HG02970 (cell line): Measurements from ENCODE around the gene TTC22.
A peak's percentile ranks its signal among the peaks of the same experiment; 100 is the strongest.
"Not testable (repeated sequence)": the region's sequence is repeated elsewhere in the genome, so short reads cannot be mapped to it uniquely, and the experiment has no call there.

Experiments used
- ATAC-seq: cut with Tn5 transposase; IDR thresholded peaks from one replicate; pipeline ENCODE4 v1.9.1; 2021; ENCODE audit warnings: mild to moderate bottlenecking, moderate library complexity, moderate number of reproducible peaks; ENCODE audit not compliant: unreplicated experiment, low FRiP score

TTC22 gene

DNA sequence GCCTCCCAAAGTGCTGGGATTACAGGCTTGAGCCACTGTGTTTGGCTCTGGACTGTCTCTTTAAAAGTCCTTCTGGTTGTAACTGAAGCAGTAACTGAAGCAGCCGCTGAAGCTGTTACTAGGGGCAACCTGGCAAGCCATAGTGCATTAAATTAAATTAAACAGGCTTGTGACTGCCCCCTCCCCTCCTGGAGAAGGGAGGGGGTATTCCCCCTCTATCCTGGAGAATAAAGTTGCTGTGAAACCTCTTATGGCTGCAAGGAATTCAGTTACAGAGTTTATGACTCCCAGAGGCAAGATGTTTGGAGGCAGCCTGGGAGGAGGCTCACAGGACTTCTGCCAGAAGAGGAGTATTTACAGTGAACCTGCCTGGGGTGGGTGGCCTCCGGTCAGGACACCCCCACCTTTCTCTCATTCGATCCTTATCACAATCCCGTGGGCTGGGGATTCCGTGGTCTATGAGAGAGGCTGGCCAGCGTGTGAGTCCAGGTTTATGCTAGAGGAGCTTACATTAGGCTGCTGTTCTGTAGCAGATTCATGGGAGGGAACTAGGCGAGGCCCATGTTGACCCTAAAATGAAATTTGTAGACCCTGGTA is 8.3 kb downstream of the TTC22 start:
- no peak for ATAC-seq

DNA sequence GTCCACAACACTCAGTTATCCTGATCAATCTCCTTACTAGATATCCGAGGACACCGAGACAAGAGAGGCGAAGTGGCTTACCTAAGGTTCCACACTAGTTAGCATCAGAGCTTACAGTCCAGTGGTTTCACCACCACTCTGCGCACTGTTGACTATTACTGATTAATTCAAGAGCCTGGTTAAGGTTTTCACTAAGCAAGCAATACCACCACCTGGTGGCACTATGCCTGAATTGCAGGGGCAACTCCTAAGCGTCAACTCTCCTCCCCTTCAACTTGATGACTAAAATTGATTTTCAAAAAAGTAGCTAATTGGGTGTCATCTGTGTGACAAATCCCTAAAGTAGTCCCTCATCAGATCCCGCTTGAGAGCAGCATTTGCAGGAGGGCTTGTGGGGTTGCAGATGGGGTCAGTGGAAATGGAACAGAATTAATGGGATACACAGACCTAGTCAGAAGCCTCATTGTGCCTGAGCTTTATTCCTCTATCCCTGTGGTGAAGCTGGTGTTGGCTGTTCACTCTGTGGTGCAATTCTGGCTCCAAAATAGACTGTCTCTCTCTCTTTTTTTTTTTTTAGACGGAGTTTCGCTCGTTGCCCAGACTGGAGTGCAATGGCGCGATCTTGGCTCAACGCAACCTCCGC is 9.1 kb downstream of the TTC22 start:
- ATAC-seq: no peak

DNA sequence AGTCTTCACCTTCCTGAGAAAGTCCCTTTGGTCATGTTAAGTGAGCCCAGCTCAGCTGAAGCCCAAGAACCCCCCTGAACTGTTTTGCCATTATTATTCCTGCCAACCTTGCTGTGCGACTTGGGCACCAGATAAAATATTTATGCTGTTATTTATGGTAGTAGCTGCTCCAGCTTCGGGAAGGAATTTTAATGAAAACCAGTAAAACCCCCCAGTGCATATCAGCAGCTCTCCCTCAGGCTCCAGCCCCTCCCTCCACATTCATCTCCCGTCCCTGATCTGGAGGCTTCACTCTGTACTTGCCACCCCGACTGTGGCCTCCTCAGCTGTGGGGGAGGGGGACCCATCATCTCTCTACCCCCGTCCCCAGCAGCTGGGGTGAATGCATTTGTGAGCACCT is 12.7 kb downstream of the TTC22 start:
- ATAC-seq: no peak

DNA sequence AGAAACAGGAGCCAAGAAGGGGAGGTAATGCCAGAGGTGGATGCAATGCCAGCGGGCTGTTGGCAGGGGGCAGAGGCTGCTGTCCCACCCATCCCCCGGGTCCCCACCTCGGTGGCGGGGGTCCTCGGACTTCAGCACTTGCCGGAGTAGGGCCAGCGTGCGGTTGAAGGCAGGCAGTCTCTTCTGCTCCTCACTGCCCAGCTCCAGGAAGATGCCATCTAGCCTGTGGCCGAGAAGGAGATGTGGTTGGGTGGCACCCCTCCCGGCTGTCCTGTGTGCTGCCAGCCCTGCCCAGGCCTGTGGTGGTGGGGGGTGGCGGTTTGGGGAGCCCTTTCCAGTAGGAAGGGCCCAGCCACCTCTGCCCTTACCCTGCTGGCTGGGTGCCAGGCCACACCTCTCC is 13.5 kb downstream of the TTC22 start:
- ATAC-seq: no peak

DNA sequence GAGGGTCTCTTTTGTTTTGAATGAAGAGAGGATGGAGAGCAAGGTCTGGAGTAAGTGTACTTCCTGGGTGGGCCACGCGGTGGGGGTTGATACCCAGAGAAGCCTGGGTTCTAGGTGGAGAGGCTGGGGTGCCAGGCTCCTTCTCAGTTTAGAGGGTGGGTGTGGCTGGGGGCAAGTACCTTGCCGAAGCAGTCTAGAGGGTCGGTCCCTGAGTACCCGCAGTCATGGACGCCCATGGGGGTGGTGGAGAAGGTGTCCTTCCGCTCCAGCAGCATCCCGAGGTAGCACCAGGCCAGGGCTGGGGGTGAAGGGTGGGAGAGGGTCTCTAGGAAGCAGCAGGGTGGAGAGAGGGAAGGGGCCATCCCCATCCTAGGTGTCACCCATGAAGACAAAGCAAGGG is 14.3 kb downstream of the TTC22 start:
- ATAC-seq: no peak

DNA sequence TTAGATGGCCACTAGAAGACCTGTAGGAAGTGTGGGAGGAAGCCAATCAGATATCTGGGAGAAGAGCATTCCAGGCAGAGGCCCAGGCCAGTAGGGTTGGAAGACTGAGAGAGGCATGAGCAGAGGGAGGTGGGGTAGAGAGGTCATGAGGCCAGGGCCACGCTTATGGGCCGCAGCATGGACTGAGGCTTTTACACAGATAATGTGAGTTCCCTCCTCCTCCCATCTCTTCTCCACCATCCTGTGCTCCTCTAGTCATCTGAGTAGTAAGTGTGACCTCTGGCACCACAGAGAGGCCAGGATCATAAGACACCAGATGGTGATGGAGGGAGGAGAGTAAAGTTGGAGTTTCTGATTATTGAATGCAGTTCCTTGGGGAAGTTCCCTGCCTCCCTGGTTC is 17.1 kb downstream of the TTC22 start:
- ATAC-seq: no peak

DNA sequence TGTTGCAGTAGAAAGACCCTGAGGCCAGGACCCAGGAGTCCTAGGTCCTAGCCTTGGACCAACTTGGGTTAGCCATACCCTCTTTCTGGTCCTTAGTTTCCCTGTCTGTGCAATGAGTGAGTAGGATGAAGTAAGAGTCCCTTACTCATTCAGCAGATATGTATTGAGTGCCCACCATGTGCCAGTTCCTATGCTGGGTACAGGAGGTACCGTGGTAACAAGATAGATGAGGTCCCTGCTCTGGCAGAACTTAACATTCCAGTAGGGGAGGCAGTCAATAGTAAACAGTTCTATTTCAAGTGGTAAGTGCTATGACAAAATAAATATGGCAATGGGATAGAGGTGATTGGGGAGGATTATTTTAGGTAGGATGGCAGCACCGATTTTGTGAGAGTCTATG is 18.5 kb downstream of the TTC22 start:
- ATAC-seq: no peak

DNA sequence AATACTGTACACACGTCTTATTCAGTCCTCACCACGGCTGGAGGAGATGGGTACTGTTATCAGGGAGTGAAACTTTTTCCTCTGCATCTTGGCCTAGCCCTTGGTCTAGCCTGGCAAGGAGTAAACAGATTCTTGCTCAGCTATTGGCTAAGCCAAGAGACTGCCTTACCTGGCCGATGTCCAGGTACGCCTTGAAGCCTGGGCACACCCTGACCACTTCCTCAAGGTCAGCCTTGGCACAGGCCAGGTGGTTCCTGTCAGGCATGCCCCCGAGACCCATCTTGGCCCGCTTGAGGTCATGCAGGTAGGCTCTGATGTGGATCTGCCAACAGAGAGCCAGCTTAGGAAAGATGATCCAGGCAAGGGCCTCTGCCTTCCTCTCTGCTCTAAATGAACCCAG is 19.0 kb downstream of the TTC22 start:
- ATAC-seq: no peak

DNA sequence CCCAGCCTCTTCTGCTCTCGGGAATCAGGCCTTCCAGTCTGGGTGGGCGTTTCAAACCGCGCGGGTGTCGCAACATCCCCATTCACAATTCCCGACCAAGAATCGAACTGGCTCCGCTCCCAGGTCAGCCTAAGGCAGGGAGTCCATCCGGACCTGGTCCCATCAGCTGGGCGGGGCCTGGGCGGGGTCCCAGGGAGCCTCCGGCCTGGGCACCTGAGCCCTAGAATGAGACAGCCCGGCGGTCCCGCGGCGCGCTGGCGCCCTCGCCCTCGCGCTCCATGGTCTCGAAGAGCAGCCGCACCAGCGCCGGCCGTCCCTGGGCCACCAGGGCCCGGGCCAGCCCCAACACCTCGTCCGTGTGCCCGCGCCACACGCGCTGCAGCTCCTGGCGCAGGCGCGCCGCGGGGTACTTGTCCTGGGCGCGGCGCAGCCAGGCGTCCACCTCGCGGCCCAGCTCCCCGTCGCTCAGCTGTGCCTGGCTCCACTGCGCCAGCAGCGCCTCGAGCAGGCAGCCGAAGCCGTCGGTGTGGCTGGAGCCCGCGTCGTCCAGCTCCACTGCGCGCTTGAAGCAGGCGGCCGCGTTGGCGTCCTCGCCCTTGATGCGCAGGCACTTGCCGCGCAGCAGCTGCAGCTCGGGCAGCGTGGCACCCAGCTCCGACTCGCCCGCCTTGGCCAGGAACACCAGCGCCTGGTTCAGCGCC is 19.9 kb downstream of the TTC22 start:
- ATAC-seq: no peak

DNA sequence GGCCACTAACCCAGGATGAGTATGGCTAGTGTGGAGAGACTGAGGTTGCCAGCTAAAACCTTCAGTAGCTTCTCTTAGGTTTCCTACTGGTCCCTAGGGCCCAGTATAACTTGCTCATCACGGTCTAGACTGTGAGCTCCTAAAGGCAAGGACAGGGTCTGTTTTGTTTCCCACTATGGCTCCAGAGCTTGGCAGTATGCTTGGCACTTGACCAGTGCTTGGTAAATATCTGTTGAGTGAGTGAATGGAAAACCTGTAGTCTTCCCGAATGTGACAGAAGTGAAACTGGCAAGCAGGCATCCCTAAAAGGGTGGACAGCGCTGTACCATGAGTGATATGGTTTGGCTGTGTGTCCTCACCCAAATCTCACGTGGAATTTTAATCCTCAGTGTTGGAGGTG is 23.7 kb downstream of the TTC22 start:
- no peak for ATAC-seq

DNA sequence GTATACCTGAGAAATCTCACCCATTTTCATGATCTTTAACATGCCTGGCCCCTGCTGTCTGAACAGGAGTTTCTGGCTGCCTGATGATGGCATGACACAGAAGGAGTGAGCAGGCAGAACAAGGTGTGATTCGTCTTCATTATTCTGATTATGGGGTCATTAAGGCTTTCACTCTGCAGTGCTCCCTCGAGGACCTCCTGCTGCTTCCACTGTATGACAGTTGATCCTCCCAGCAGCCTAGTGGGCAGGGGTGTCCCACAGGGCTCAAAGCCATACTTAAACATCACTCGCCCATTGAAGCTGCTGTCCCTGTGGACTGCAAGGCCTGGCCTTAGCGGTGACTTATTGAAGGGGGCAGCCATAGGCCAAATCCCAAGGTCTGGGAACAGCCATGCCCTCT is 24.1 kb downstream of the TTC22 start:
- ATAC-seq: no peak

DNA sequence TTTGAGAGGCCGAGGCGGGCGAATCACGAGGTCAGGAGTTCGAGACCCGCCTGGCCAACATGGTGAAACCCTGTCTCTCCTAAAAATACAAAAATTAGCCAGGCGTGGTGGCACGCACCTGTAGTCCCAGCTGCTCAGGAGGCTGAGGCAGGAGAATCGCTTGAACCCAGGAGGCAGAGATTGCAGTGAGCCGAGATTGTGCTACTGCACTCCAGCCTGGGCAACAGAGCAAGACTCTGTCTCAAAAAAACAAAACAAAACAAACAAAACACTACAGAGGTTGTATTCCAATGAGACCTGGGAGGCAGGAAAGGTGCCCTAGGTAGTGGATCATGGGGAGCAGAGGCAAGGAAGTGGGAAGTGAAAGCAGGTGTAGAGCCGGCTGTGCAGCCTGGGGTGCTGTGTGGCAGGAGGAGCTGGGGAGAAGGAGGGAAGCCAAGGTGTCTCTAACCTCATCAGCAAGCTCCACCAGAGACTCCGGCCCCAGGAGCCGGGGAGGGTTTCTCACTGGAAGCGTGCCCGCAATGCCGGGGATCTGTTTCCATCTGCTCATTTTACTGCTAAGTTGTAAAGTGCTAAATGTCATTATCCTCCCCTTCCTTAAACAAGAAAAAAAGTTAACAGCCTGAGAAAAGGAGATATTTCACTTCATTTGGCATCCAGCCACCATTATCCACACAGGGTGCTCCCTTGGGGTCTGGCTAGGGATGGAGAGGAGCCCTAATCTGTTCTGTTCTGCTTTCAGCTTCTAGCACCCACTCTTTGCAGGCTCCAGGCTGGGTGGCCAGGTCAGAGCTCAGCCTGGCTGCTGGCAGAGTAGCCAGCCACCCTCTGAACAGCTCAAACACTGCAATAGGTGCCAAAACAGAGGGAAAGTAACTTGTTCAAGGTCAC is 25.0 kb downstream of the TTC22 start:
- ATAC-seq: not testable (repeated sequence)

DNA sequence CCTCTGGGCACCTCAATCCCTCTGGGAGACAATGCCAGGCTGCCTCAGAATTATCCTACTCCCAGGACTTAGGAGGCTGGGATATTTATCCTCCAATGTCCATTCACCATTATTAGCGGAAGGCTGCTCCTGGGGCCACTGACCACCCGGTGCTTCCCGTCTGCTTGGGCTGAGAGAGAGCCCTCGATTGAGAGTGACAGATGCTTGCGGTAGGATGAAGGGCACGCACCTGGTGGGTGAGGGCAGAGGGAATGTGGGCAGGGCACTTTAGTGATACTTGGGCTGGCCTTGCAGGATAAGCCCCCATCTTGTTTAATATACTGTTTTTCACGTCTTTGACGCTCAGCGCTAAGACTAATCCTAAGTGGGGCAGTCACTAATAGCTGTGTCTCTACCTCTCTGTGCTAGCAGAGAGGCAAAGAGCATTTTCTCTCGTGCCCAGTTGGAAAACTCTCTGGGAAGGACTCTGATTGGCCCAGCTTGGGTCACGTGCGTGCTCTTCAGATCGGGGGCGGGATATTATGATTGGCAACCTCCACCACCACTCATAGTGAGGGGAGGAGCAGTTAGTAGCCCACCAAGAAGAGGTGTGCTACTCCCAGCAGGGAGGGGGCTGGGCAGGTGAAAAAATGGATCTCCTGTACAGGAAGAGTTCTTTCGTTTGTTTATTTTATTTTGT is 26.2 kb downstream of the TTC22 start:
- no peak for ATAC-seq

DNA sequence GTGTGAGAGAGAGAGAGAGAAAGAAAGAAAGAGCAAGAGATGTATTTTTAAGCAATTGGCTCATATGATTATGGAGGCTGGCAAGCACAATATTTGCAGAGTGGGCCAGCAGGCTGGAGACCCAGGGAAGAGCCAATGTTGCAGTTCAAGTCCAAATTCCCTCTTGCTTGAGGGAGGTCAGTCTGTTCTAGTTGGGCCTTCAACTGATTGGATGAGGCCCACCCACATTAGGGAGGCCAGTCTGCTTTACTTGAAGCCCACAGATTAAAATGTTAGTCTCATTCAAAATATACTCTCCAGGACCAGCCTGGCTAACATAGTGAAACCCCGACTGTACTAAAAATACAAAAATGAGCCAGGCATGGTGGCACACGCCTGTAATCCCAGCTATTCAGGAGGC is 28.2 kb downstream of the TTC22 start:
- no peak for ATAC-seq

DNA sequence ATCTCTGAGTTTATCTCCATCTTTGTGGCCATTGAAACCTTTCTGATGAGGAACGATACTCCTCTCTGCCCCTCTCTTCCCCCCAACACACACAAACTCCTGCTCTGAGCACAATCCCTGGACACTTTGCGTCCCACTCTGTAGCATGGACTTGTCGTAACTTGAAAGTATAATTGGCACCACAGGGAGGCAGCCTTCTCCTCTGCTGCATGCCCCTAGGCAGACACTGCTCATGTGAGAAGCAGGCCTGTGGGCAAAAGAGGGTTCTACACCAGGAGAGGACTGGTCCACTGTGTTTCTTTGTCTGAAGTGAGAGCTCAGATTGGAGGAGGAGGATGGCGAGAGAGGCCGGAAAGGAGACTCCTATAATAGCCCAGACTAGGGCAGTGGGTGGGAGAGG is 33.0 kb downstream of the TTC22 start:
- ATAC-seq: no peak

DNA sequence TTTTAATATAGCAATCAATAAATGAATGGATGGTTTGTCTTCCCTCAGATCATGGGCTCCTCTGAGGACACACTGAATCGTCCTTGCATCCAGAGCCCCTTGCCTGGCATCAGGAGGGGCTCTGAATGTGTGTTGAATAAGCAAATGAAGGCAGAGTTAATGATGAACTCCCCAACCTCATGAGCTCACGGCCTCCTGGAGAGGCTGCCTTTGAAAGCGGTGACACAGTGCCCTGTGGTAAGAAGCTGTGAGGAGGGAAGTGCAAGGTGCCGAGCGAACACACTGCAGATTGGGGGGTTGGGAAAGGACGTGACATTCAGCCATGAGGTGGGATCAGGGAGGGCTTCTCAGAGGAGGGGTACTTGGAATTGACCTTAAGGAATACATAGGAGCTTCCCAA is 33.6 kb downstream of the TTC22 start:
- ATAC-seq: no peak

DNA sequence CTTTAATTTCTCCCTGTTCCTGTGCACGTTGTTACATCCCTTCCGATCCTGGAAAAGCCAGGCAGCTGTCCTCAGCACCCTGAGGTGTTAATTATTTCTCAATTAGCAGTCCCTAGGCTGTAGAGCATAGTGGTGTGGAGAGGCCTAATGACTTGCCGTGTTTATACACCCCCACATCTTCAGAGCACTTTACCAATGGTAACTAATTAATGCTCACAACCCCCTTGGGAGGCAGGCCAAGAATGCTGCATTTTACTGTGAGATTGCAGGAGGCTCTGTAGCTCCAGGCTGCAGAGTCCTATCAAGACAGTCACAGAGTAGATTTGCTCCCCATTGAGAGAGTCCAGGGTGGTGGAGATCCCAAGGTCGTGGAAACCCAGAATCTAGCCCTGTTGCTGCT is 34.4 kb downstream of the TTC22 start:
- ATAC-seq: no peak

DNA sequence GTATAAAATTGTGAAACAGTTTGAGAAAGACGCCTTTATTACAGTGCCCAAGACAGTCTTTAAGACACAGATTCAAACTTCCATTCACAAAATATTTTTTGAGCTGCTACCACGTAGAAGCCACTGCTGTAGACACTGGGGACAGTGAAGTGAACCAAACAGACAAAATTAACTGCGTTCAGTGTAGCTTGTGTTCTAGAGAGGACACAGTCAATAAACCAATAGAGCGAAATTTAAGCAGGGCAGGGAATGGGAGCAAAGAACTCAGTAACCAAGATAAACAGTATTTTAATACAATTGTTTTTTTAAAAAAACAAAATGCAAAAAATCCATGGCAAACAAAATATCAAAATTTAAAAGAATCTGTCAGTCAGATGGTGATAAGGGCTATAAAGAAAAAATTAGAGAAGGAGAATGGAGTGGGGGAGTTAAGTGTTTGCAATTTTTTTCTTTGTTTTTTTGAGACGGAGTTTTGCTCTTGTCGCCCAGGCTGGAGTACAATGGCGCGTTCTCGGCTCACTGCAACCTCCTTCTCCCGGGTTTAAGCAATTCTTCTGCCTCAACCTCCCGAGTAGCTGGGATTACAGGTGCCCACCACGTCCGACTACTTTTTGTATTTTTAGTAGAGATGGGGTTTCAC is 36.1 kb downstream of the TTC22 start:
- peak; percentile 6 for ATAC-seq

DNA sequence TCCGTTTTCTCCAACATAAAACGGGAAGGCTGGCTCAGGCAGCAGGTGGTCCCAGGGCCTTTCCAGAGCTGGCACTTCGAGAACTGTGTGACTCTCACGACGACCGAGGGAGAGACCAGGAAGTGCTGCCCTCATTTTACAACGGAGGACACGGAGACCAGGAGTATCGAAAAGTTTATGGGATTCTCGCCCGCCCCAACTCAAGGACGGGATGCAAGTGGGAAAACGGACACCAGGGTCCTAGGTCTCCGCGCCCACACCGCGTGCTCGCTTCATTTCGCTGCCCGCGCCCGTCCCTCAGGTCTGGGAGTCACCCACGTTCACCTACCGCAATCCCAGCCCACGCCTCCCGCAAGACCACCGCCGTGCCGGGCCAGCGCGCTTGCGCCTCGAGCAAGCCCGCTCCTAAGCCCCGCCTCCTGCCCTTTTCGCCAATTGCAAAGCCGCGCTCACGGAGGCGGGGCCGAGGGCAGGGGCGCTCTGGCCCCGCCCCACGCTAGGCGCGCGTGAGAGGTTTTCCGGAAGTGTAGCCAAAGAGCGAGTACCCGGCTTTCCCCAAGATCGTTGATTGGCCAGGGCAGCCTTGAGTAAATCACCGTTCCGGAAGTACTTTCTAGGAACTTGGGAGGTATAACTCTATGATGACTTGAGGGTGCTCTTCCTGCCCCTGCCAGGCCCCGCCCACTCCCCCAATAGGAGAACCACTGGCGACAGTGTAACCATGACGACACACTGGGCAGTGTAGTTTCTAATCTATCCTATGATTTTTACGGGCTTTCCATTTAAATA is 36.8 kb downstream of the TTC22 start, which contains the start of gene PARS2:
Gene PARS2 (minus strand): TSS at position 391 of the 789 bp plus-strand sequence. CDS start 5,362 bp downstream, outside the sequence.
- ATAC-seq: peak; percentile 97
